SJCRH30 (cell line): Measurements from ENCODE around the gene DDA1. TPM values are rescaled to one million over a fixed set of nuclear protein-coding genes. Genes with fewer than 3 reads are reported as not detected.

Experiments
- DNase-seq, 2 experiments: peaks; one replicate each; pipeline ENCODE4 v3.0.0-alpha.2; 2015 to 2020
- H3K27ac ChIP-seq: fragments of 250-450 bp; sonication (Bioruptor Pico); 2 replicates; pipeline ENCODE4 v1.5.1; 2020; ENCODE audit warnings: mild to moderate bottlenecking, moderate library complexity
- H3K27me3 ChIP-seq: fragments of 250-450 bp; sonication (Bioruptor Pico); 2 replicates; pipeline ENCODE4 v1.5.1; 2020; ENCODE audit warnings: mild to moderate bottlenecking, moderate library complexity
- H3K36me3 ChIP-seq: fragments of 250-450 bp; sonication (Bioruptor Pico); 2 replicates; pipeline ENCODE4 v1.5.1; 2020; ENCODE audit warnings: mild to moderate bottlenecking, moderate library complexity
- H3K4me1 ChIP-seq: fragments of 250-450 bp; sonication (Bioruptor Pico); 2 replicates; pipeline ENCODE4 v1.5.1; 2020; ENCODE audit warnings: mild to moderate bottlenecking, moderate library complexity
- H3K4me3 ChIP-seq: fragments of 250-450 bp; sonication (Bioruptor Pico); 2 replicates; pipeline ENCODE4 v1.5.1; 2020; ENCODE audit warnings: mild to moderate bottlenecking, moderate library complexity
- H3K9me3 ChIP-seq: fragments of 250-450 bp; sonication (Bioruptor Pico); replicated peaks from 2 replicates; pipeline ENCODE4 v1.5.1; 2020; ENCODE audit warnings: mild to moderate bottlenecking, moderate library complexity
- total RNA-seq: library from RNA; depleted of rRNA; stranded (reverse); fragments of >200 nt; shearing (Covaris generic); gene quantifications from 2 replicates; pipeline ENCODE4 v1.2.3, GENCODE V29; 2014

DDA1 gene
- total RNA-seq, 1 experiment from 2014 or later, result 34.2 TPM

GRCh38 chr19:17312189-17313113 lies 3.1 kb downstream of the DDA1 start:
- H3K36me3 ChIP-seq, result peaks cover 24% of the 10 kb centered on the region
- H3K4me3 ChIP-seq, result no peak overlapping the region
- H3K27ac ChIP-seq, result no peak overlapping the region
- DNase-seq, result no peak
- no peaks in the 10 kb centered on the region for H3K27me3 ChIP-seq
- H3K9me3 ChIP-seq, result no peaks in the 10 kb centered on the region
- H3K4me1 ChIP-seq, result peaks cover 2% of the 10 kb centered on the region; the same call in 1 of the 2 replicates

- Histone ChIP-seq H3K4me1 (peaks cover 2% of the 10 kb centered on the region; the same call in 1 of the 2 replicates), H3K27ac (no peak overlapping the region), H3K36me3 (peaks cover 27% of the 10 kb centered on the region), H3K27me3 (no peaks in the 10 kb centered on the region), H3K4me3 (no peak overlapping the region), H3K9me3 (no peaks in the 10 kb centered on the region)
- no peak for DNase-seq
Observed at GRCh38 chr19:17314007-17314593, 4.7 kb downstream of the DDA1 start.

GRCh38 chr19:17318966-17319365 lies 9.6 kb downstream of the DDA1 start:
- Histone ChIP-seq H3K9me3 (no peaks in the 10 kb centered on the region), H3K27me3 (no peaks in the 10 kb centered on the region), H3K27ac (no peak overlapping the region), H3K4me3 (no peak overlapping the region), H3K4me1 (peaks cover 10% of the 10 kb centered on the region), H3K36me3 (peaks cover 43% of the 10 kb centered on the region)
- DNase-seq, result no peak

GRCh38 chr19:17319473-17320238 lies 10.3 kb downstream of the DDA1 start:
- Histone ChIP-seq H3K27me3 (no peaks in the 10 kb centered on the region), H3K27ac (no peak overlapping the region), H3K9me3 (no peaks in the 10 kb centered on the region), H3K4me1 (peaks cover 10% of the 10 kb centered on the region), H3K36me3 (peaks cover 38% of the 10 kb centered on the region), H3K4me3 (no peak overlapping the region)
- DNase-seq, result no peak

- H3K27me3 ChIP-seq, result no peaks in the 10 kb centered on the region
- H3K27ac ChIP-seq, result no peak overlapping the region
- no peak overlapping the region for H3K4me3 ChIP-seq
- peaks cover 34% of the 10 kb centered on the region for H3K36me3 ChIP-seq
- H3K4me1 ChIP-seq, result peaks cover 10% of the 10 kb centered on the region
- no peaks in the 10 kb centered on the region for H3K9me3 ChIP-seq
- no peak for DNase-seq
Observed at GRCh38 chr19:17320435-17320834, 11.1 kb downstream of the DDA1 start.

- Histone ChIP-seq H3K27me3 (no peaks in the 10 kb centered on the region), H3K4me1 (peaks cover 10% of the 10 kb centered on the region), H3K27ac (0 out of 2 replicates have a peak overlapping the region, but pooled peaks have one; percentile 19), H3K9me3 (no peaks in the 10 kb centered on the region), H3K4me3 (no peak overlapping the region), H3K36me3 (peaks cover 25% of the 10 kb centered on the region)
- peak; percentile 64 to 68 for DNase-seq
Observed at GRCh38 chr19:17321655-17322489, 12.5 kb downstream of the DDA1 start.

GRCh38 chr19:17322854-17323253 lies 13.5 kb downstream of the DDA1 start:
- no peak overlapping the region for H3K4me3 ChIP-seq
- H3K27me3 ChIP-seq, result no peaks in the 10 kb centered on the region
- H3K9me3 ChIP-seq, result no peaks in the 10 kb centered on the region
- no peak overlapping the region for H3K27ac ChIP-seq
- peaks cover 10% of the 10 kb centered on the region for H3K4me1 ChIP-seq
- no peak for DNase-seq
- H3K36me3 ChIP-seq, result peaks cover 24% of the 10 kb centered on the region

GRCh38 chr19:17323300-17323963 lies 14.1 kb downstream of the DDA1 start:
- Histone ChIP-seq H3K27me3 (no peaks in the 10 kb centered on the region), H3K4me3 (no peak overlapping the region), H3K9me3 (no peaks in the 10 kb centered on the region), H3K4me1 (peaks cover 10% of the 10 kb centered on the region), H3K36me3 (peaks cover 22% of the 10 kb centered on the region), H3K27ac (no peak overlapping the region)
- DNase-seq, result no peak

- Histone ChIP-seq H3K9me3 (no peaks in the 10 kb centered on the region), H3K4me1 (peaks cover 10% of the 10 kb centered on the region), H3K27me3 (no peaks in the 10 kb centered on the region), H3K4me3 (no peak overlapping the region), H3K27ac (no peak overlapping the region), H3K36me3 (peaks cover 22% of the 10 kb centered on the region)
- no peak for DNase-seq
Observed at GRCh38 chr19:17323964-17324332, 14.6 kb downstream of the DDA1 start.

- H3K4me3 ChIP-seq, result no peak overlapping the region
- H3K9me3 ChIP-seq, result no peaks in the 10 kb centered on the region
- no peaks in the 10 kb centered on the region for H3K27me3 ChIP-seq
- peaks cover 17% of the 10 kb centered on the region for H3K36me3 ChIP-seq
- no peak for DNase-seq
- peaks cover 10% of the 10 kb centered on the region for H3K4me1 ChIP-seq
- no peak overlapping the region for H3K27ac ChIP-seq
Observed at GRCh38 chr19:17324357-17325114, 15.2 kb downstream of the DDA1 start.

- Histone ChIP-seq H3K9me3 (no peaks in the 10 kb centered on the region), H3K4me3 (no peak overlapping the region), H3K36me3 (peaks cover 13% of the 10 kb centered on the region), H3K27me3 (no peaks in the 10 kb centered on the region), H3K27ac (no peak overlapping the region), H3K4me1 (peaks cover 10% of the 10 kb centered on the region)
- DNase-seq, result no peak
Observed at GRCh38 chr19:17325133-17325532, 15.8 kb downstream of the DDA1 start.

GRCh38 chr19:17325881-17326594 lies 16.7 kb downstream of the DDA1 start:
- Histone ChIP-seq H3K27me3 (no peaks in the 10 kb centered on the region), H3K36me3 (peaks cover 4% of the 10 kb centered on the region; the same call in 1 of the 2 replicates), H3K4me1 (peaks cover 10% of the 10 kb centered on the region), H3K27ac (no peak overlapping the region), H3K9me3 (no peaks in the 10 kb centered on the region), H3K4me3 (no peak overlapping the region)
- DNase-seq, result no peak

- no peak overlapping the region for H3K27ac ChIP-seq
- no peak for DNase-seq
- no peaks in the 10 kb centered on the region for H3K9me3 ChIP-seq
- no peaks in the 10 kb centered on the region for H3K27me3 ChIP-seq
- peaks cover 5% of the 10 kb centered on the region for H3K4me1 ChIP-seq
- H3K36me3 ChIP-seq, result no peaks in the 10 kb centered on the region
- no peak overlapping the region for H3K4me3 ChIP-seq
Observed at GRCh38 chr19:17326595-17326966, 17.2 kb downstream of the DDA1 start.
